ENCODE data around the gene ARHGDIA. TPM values are rescaled to one million over a fixed set of nuclear protein-coding genes. Genes with fewer than 3 reads are reported as not detected.

Gene ARHGDIA
- total RNA-seq, 4 donors from 2014 or later, result 282 to 475 (median 350) TPM

GRCh38 chr17:81904600-81905423 is 33.7 kb upstream of the ARHGDIA start:
- TF ChIP-seq, protein P1, sequence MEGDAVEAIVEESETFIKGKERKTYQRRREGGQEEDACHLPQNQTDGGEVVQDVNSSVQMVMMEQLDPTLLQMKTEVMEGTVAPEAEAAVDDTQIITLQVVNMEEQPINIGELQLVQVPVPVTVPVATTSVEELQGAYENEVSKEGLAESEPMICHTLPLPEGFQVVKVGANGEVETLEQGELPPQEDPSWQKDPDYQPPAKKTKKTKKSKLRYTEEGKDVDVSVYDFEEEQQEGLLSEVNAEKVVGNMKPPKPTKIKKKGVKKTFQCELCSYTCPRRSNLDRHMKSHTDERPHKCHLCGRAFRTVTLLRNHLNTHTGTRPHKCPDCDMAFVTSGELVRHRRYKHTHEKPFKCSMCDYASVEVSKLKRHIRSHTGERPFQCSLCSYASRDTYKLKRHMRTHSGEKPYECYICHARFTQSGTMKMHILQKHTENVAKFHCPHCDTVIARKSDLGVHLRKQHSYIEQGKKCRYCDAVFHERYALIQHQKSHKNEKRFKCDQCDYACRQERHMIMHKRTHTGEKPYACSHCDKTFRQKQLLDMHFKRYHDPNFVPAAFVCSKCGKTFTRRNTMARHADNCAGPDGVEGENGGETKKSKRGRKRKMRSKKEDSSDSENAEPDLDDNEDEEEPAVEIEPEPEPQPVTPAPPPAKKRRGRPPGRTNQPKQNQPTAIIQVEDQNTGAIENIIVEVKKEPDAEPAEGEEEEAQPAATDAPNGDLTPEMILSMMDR (IDR thresholded peaks at IDR 0.05), result no peak
- no peak for TF ChIP-seq POLR2A (IDR thresholded peaks at IDR 0.05)
- Histone ChIP-seq H3K27me3 (no peaks in the 10 kb centered on the region), H3K36me3 (peaks cover 0 to 59% (median 0%) of the 10 kb centered on the region in 3 donors), H3K4me1 (peaks cover 0 to 20% (median 9%) of the 10 kb centered on the region in 4 donors), H3K4me3 (no peak overlapping the region), H3K9me3 (no peaks in the 10 kb centered on the region), H3K27ac (no peak overlapping the region)
- DNase-seq, result no peak

DNA sequence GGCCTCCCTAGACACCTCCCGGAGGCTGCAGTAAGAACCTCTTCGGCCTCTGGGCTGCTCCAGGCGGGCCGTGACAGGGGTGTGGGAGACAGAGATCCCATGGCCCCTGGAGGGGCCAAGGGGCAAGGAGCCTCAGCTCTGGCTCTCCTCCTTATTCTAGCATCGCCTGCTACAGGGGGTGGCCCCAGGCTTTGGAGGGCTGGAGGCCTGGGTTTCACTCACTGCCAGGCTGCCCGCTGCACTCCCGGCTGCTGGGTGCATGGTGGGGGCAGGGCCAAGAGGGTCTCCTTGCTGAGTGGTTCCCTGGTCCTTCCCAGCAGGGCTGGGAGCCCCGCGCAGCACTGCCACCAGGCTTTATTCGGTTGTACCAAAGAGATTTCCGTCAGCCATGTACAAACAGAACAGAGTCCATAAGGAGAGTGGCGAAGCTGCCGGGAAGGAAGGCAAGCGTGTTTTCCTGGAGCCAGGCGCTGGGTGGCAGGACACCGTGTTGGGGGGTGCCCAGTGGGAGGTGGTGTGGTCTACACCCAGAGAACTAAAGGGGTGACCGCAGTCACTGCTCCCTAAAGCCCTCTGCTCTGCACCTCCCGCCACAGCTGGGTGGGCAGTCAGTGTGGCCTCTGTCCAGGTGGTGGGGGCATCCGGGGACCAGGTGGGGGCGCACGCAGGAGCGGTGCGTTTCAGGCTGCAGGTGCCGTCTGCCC is 32.9 kb upstream of the ARHGDIA start:
- peaks cover 0 to 63% (median 0%) of the 10 kb centered on the region in 3 donors for H3K36me3 ChIP-seq
- H3K4me1 ChIP-seq, result peaks cover 0 to 17% (median 7%) of the 10 kb centered on the region in 4 donors

DNA sequence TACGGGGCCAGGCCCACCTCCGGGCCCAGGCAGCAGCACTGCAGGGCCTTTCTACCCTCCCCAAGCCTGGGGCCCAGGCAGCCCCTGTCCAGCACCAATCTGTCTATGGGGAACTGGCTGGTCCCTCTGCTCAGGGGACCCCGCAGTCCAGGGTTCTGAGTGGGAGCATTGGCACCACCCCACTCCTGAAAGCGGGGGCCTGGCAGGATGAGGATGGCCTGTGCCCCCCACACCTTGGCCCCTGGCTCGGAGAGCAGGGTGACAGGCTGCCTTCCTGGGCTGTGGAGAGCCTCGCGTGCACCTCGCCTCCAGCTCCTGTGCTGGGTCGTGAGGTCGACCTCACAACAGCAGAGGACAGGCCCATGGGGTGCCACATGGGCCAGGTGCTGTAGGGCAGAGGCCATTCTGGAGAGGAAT is 32.3 kb upstream of the ARHGDIA start:
- peak in 1 of 3 donors; percentile 47 for DNase-seq
- no peak overlapping the region for H3K27ac ChIP-seq
- TF ChIP-seq, protein P1 (IDR thresholded peaks at IDR 0.05), result no peak
- no peak for TF ChIP-seq POLR2A (IDR thresholded peaks at IDR 0.05)
- no peak overlapping the region for H3K4me3 ChIP-seq
- H3K36me3 ChIP-seq, result peaks cover 0 to 63% (median 0%) of the 10 kb centered on the region in 3 donors
- no peaks in the 10 kb centered on the region for H3K27me3 ChIP-seq
- no peaks in the 10 kb centered on the region for H3K9me3 ChIP-seq
- H3K4me1 ChIP-seq, result peaks cover 0 to 17% (median 7%) of the 10 kb centered on the region in 4 donors

More for the DNA sequence above, 32.9 kb upstream of the ARHGDIA start:
- Histone ChIP-seq H3K4me3 (no peak overlapping the region), H3K27ac (no peak overlapping the region), H3K9me3 (no peaks in the 10 kb centered on the region), H3K27me3 (no peaks in the 10 kb centered on the region)
- DNase-seq, result no peak
- TF ChIP-seq, protein P1 (IDR thresholded peaks at IDR 0.05), result no peak
- TF ChIP-seq POLR2A (IDR thresholded peaks at IDR 0.05), result no peak

DNA sequence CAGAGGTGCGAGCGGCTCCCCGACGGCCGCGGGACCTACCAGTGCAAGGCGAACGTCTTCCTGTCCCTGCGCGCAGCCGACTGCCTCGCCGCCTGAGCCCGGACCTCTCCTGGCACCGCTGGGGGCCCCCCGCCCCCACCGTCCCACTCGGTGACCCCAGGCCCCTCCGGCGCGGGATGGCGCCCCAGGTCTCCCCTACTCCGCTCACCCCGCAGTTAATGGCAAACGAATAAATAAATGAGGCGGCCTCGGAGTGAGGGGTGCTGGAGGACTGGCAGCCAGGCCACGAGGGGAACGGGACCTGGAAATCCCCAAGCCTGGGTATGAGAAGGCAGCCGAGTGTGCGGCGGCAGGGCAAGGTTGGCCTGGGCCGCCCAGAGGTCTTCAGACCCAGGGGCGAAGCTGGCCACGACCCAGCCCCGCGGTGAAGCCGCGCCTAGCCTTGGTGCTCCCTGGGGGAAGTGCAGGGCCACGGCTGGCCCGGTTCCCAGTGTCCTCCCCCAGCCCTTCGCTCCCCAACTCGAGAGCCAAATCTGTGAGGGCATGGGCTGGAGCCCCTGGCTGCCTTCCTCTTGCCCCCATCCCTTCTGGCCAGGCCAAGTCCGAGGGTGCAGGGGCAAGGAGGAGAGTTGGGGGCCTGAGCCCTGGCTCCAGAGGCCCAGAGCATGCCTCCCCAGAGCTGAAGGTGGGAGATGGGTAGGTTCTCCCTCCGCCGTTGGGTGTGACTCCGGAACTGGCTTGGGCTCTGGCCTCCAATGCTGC is 31.7 kb upstream of the ARHGDIA start:
- Histone ChIP-seq H3K36me3 (peaks cover 0 to 63% (median 0%) of the 10 kb centered on the region in 3 donors), H3K4me1 (peaks cover 0 to 17% (median 7%) of the 10 kb centered on the region in 4 donors), H3K27me3 (no peaks in the 10 kb centered on the region), H3K4me3 (peak overlapping the region in 3 of 4 donors; percentile 40 to 43 (median 41)), H3K9me3 (no peaks in the 10 kb centered on the region), H3K27ac (peak overlapping the region in 1 of 4 donors; percentile 25)
- no peak for DNase-seq
- TF ChIP-seq POLR2A (IDR thresholded peaks at IDR 0.05), result no peak
- TF ChIP-seq, protein P1 (IDR thresholded peaks at IDR 0.05), result no peak

- Histone ChIP-seq H3K9me3 (no peaks in the 10 kb centered on the region), H3K4me3 (peak within 1 kb of the TSS; percentile 3 to 43 (median 40)), H3K4me1 (peaks cover 0 to 17% (median 7%) of the 10 kb centered on the region in 4 donors), H3K36me3 (peaks cover 0 to 63% (median 0%) of the 10 kb centered on the region in 3 donors), H3K27me3 (no peaks in the 10 kb centered on the region), H3K27ac (peak within 1 kb of the TSS in 1 of 4 donors; percentile 25)
- TF ChIP-seq, protein P1 (IDR thresholded peaks at IDR 0.05), result no peak
- no peak for TF ChIP-seq POLR2A (IDR thresholded peaks at IDR 0.05)
- DNase-seq, result peak in 1 of 3 donors; percentile 68
Observed at GRCh38 chr17:81902023-81902652, 31.0 kb upstream of the ARHGDIA start, which contains the start of gene NPB. Gene NPB (plus strand): TSS chr17:81902238. CDS start chr17:81902278, 40 bp downstream.

Measured in Peyer's patch (tissue), 4 donors.